ENCODE results near the gene SPATS2.
A peak's percentile ranks its signal among the peaks of the same experiment; 100 is the strongest.
"Not testable (repeated sequence)": the region's sequence is repeated elsewhere in the genome, so short reads cannot be mapped to it uniquely, and the experiment has no call there.

The SPATS2 gene

GRCh38 chr12:49358483-49359141 lies 8.7 kb upstream of the SPATS2 start:
- Mint-ChIP-seq H3K4me1 (peaks cover 2% of the 10 kb centered on the region), H3K27ac (no peak overlapping the region), H3K27me3 (peaks cover 22% of the 10 kb centered on the region), H3K9me3 (no peaks in the 10 kb centered on the region), H3K36me3 (ENCODE audit: low read depth) (no peaks in the 10 kb centered on the region), H3K4me3 (no peak overlapping the region)
- DNase-seq (peak; percentile 51), ATAC-seq (peak; percentile 82)

GRCh38 chr12:49359671-49360070 lies 7.6 kb upstream of the SPATS2 start:
- Mint-ChIP-seq H3K4me1 (peaks cover 2% of the 10 kb centered on the region), H3K4me3 (no peak overlapping the region), H3K27me3 (peaks cover 18% of the 10 kb centered on the region), H3K27ac (no peak overlapping the region), H3K36me3 (ENCODE audit: low read depth) (no peaks in the 10 kb centered on the region), H3K9me3 (no peaks in the 10 kb centered on the region)
- no peak for ATAC-seq
- no peak for DNase-seq

DNA sequence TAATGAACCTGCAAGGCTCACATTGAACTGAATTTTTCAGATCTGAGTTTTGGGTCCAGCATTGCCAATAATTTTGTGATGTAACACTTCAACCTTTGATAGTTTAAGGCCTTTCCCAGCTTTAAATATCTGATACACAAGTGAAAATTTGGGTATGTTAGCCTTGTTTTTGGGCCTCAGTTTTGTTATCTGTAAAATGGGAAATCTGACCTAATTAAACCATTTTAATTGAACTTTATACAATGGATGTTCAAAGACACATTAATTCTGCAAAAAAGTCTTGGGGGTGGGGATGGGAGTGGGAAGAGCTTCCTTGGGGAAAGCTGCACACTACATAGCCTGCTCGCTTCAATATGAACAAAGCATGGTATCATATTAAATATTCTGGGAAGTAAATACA lies 5.2 kb upstream of the SPATS2 start:
- Mint-ChIP-seq H3K9me3 (no peaks in the 10 kb centered on the region), H3K4me1 (peaks cover 11% of the 10 kb centered on the region), H3K27me3 (peaks cover 9% of the 10 kb centered on the region), H3K4me3 (no peak overlapping the region), H3K27ac (no peak overlapping the region), H3K36me3 (ENCODE audit: low read depth) (no peaks in the 10 kb centered on the region)
- DNase-seq, result no peak
- ATAC-seq, result no peak

GRCh38 chr12:49364989-49365388 lies 2.3 kb upstream of the SPATS2 start:
- H3K36me3 Mint-ChIP-seq (ENCODE audit: low read depth), result no peaks in the 10 kb centered on the region
- DNase-seq (no peak), ATAC-seq (no peak)
- no peak overlapping the region for H3K4me3 Mint-ChIP-seq
- no peaks in the 10 kb centered on the region for H3K27me3 Mint-ChIP-seq
- peaks cover 32% of the 10 kb centered on the region for H3K4me1 Mint-ChIP-seq
- no peaks in the 10 kb centered on the region for H3K9me3 Mint-ChIP-seq
- H3K27ac Mint-ChIP-seq, result no peak overlapping the region

DNA sequence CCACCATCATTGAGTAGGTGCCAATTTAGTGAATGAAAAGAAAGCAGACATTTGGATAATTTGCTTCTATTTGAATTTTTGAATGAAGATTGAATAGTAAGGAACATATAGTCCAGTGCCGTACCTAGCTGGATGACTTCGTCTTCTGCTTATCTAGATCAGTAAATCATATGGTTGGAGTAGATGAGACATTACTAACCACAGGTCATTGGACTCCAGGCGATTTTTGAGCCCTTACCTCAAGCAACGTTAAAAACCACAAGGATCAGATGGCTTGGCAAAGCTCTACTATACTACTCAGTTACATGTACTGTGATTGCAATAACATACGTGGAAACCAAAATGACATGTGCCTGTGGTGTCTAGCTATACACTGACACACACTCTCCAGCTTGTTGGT lies 1.7 kb upstream of the SPATS2 start:
- peaks cover 33% of the 10 kb centered on the region for H3K4me1 Mint-ChIP-seq
- H3K27ac Mint-ChIP-seq, result peak overlapping the region; percentile 17
- H3K27me3 Mint-ChIP-seq, result no peaks in the 10 kb centered on the region
- H3K9me3 Mint-ChIP-seq, result no peaks in the 10 kb centered on the region
- ATAC-seq (no peak), DNase-seq (no peak)
- peak overlapping the region; percentile 86 for H3K4me3 Mint-ChIP-seq
- H3K36me3 Mint-ChIP-seq (ENCODE audit: low read depth), result no peaks in the 10 kb centered on the region

DNA sequence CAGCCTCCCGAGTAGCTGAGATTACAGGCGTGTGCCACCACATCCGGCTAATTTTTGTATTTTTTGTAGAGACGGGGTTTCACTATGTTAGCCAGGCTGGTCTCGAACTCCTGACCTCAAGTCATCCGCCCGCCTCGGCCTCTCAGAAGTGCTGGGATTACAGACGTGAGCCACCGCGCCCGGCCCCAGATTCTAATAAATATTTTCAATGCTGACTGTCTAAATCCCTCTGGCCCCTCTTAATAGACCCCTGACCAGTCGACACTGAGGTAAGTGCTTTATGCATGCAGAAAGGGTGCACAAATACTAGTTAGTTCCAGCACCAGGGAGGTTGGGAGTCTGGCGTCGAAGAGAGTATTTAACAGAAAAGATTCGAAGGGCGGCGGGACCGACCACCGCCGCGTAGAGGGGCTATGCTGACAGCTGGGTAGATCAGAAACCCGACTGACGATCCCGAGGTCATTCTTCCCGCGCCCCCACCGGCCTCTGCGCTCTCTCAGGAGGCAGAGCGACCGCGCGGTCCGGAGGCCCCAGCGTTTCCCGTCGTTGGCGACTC lies 1.1 kb upstream of the SPATS2 start:
- Mint-ChIP-seq H3K36me3 (ENCODE audit: low read depth) (no peaks in the 10 kb centered on the region), H3K9me3 (no peaks in the 10 kb centered on the region), H3K27ac (peak overlapping the region; percentile 90), H3K27me3 (no peaks in the 10 kb centered on the region), H3K4me1 (peaks cover 34% of the 10 kb centered on the region), H3K4me3 (peak overlapping the region; percentile 86)
- no peak for DNase-seq
- ATAC-seq, result no peak

- no peaks in the 10 kb centered on the region for H3K27me3 Mint-ChIP-seq
- ATAC-seq, result peak; percentile 92
- peak; percentile 92 for DNase-seq
- H3K27ac Mint-ChIP-seq, result peak overlapping the region; percentile 90
- H3K36me3 Mint-ChIP-seq (ENCODE audit: low read depth), result peaks cover 2% of the 10 kb centered on the region
- peak overlapping the region; percentile 86 for H3K4me3 Mint-ChIP-seq
- peaks cover 36% of the 10 kb centered on the region for H3K4me1 Mint-ChIP-seq
- no peaks in the 10 kb centered on the region for H3K9me3 Mint-ChIP-seq
These were observed 446 bp upstream of the SPATS2 start for GRCh38 chr12:49366652-49367380.

GRCh38 chr12:49368240-49368600 lies 958 bp downstream of the SPATS2 start:
- Mint-ChIP-seq H3K4me1 (peaks cover 36% of the 10 kb centered on the region), H3K27ac (peak overlapping the region; percentile 14)
- no peak for ATAC-seq

DNA sequence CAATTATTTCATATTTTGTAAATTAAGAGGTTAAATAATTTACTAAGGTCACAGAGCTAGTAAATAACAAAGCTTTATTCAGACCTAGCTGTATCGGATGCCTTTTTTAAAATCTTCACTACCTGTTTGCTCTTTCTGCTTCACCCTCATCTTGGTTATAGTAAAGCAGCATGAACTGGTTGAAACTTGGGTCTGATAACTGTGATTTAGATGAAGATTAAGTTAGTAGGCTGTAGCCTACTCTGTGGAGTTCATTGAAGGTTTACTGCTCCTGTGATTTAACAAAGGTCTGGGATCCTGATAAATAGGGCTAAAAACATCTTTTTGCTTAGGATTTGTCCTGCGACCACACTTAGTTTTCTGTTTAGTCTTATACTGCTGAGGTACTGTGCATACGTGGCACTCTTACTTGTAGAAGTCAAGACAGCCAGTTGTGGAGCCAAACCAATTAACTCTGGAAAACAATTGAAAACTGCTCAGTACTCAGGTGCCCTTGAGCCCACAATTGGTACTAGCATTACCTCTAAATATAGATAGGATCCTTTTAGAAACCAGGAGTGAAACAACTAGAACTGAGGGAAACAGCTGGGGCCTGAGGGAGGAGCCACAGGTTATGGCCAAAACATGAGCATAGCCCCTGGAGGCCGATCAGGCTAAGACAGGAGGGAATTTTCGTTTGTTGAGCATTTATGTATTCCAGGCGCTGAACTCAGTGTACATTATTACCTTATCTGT lies 2.3 kb downstream of the SPATS2 start:
- Mint-ChIP-seq H3K27ac (peak overlapping the region; percentile 14), H3K4me1 (peaks cover 38% of the 10 kb centered on the region), H3K4me3 (no peak overlapping the region), H3K9me3 (no peaks in the 10 kb centered on the region), H3K27me3 (no peaks in the 10 kb centered on the region), H3K36me3 (ENCODE audit: low read depth) (peaks cover 2% of the 10 kb centered on the region)
- ATAC-seq, result no peak
- peak; percentile 25 for DNase-seq

More at GRCh38 chr12:49368240-49368600, 958 bp downstream of the SPATS2 start:
- no peaks in the 10 kb centered on the region for H3K27me3 Mint-ChIP-seq
- no peak for DNase-seq
- peak overlapping the region; percentile 86 for H3K4me3 Mint-ChIP-seq
- H3K36me3 Mint-ChIP-seq (ENCODE audit: low read depth), result peaks cover 2% of the 10 kb centered on the region
- H3K9me3 Mint-ChIP-seq, result no peaks in the 10 kb centered on the region

DNA sequence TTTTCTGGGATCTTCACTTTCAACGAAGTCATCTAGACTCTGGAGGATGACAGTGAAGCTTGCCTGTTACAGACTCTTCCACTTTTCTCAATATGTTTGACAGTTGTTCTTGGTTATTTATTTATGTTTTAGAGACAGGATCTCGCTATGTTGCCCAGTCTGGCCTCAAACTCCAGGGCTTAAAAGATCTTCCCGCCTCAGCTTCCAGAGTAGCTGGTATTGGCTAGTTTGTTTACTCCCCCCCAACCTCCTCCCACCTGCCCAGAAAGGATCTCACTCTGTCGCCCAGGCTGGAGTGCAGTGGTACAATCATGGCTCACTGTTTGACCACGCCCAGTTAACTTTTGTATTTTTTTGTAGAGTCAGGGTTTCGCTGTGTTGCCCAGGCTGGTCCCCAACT lies 3.3 kb downstream of the SPATS2 start:
- ATAC-seq (no peak), DNase-seq (no peak)
- Mint-ChIP-seq H3K36me3 (ENCODE audit: low read depth) (peaks cover 2% of the 10 kb centered on the region), H3K4me3 (no peak overlapping the region), H3K27me3 (no peaks in the 10 kb centered on the region), H3K9me3 (no peaks in the 10 kb centered on the region), H3K27ac (no peak overlapping the region), H3K4me1 (peaks cover 35% of the 10 kb centered on the region)

GRCh38 chr12:49375406-49375805 lies 8.1 kb downstream of the SPATS2 start:
- no peaks in the 10 kb centered on the region for H3K27me3 Mint-ChIP-seq
- no peak for DNase-seq
- ATAC-seq, result no peak
- peaks cover 4% of the 10 kb centered on the region for H3K36me3 Mint-ChIP-seq (ENCODE audit: low read depth)
- no peak overlapping the region for H3K27ac Mint-ChIP-seq
- H3K4me1 Mint-ChIP-seq, result peaks cover 6% of the 10 kb centered on the region
- no peak overlapping the region for H3K4me3 Mint-ChIP-seq
- H3K9me3 Mint-ChIP-seq, result no peaks in the 10 kb centered on the region

DNA sequence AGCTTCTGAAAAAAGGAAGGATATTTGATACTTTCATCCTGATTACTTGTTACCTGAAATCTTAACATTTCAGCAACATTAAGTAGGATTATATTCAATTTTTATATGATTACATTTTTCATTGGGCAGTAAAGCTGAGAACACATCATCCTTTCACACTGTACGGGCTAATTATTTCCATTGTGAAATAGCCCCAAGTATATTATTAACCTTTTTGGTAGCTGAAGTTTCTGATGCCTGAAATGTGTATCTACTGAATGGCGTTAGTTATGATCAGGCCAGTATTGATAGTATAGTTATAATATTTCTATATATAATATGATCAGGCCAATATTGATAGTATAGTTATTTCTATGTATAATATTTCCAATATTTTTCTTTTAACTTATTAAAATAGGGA lies 10.1 kb downstream of the SPATS2 start:
- Mint-ChIP-seq H3K27ac (no peak overlapping the region), H3K27me3 (no peaks in the 10 kb centered on the region), H3K4me1 (peaks cover 1% of the 10 kb centered on the region), H3K9me3 (no peaks in the 10 kb centered on the region), H3K4me3 (no peak overlapping the region), H3K36me3 (ENCODE audit: low read depth) (peaks cover 1% of the 10 kb centered on the region)
- ATAC-seq, result no peak
- no peak for DNase-seq

DNA sequence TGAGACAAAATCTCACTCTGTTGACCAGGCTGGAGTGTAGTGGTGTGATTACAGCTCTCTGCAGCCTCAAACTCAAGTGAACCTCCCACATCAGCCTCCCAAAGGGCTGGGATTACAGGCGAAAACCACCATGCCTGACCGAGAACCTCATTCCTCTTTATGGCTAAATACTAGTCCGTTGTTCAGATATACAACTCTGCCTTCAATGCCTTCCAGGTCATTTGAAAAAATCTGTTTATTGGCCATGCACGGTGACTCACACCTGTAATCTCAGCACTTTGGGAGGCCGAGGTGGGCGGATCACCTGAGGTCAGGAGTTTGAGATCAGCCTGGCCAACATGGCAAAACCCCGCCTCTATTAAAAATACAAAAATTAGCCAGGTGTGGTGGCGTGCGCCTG lies 12.9 kb downstream of the SPATS2 start:
- H3K9me3 Mint-ChIP-seq; DNase-seq; ATAC-seq; H3K4me3 Mint-ChIP-seq; H3K27ac Mint-ChIP-seq; H3K27me3 Mint-ChIP-seq; H3K36me3 Mint-ChIP-seq (ENCODE audit: low read depth); H3K4me1 Mint-ChIP-seq: not testable (repeated sequence)

- Mint-ChIP-seq H3K4me3 (no peak overlapping the region), H3K27ac (no peak overlapping the region), H3K27me3 (no peaks in the 10 kb centered on the region), H3K4me1 (no peaks in the 10 kb centered on the region), H3K9me3 (no peaks in the 10 kb centered on the region), H3K36me3 (ENCODE audit: low read depth) (no peaks in the 10 kb centered on the region)
- peak; percentile 71 for ATAC-seq
- peak; percentile 62 for DNase-seq
These were observed 21.6 kb downstream of the SPATS2 start for GRCh38 chr12:49388682-49389386.

All from activated naive CD8-positive, alpha-beta T cell treated with anti-CD3 and anti-CD28 coated beads, Interleukin-2, amount 50 U/mL, for 24 hours (primary cell).